SKM-1 treated with dmso at 0.1 percent for 144 hours (cell line): ENCODE data around the gene SIRPA.

Source experiments
- DNase-seq: peaks from one replicate; lab custom pipeline; 2025; ENCODE audit not compliant: unreplicated experiment; lab: John Stamatoyannopoulos, UW

Gene SIRPA

DNA sequence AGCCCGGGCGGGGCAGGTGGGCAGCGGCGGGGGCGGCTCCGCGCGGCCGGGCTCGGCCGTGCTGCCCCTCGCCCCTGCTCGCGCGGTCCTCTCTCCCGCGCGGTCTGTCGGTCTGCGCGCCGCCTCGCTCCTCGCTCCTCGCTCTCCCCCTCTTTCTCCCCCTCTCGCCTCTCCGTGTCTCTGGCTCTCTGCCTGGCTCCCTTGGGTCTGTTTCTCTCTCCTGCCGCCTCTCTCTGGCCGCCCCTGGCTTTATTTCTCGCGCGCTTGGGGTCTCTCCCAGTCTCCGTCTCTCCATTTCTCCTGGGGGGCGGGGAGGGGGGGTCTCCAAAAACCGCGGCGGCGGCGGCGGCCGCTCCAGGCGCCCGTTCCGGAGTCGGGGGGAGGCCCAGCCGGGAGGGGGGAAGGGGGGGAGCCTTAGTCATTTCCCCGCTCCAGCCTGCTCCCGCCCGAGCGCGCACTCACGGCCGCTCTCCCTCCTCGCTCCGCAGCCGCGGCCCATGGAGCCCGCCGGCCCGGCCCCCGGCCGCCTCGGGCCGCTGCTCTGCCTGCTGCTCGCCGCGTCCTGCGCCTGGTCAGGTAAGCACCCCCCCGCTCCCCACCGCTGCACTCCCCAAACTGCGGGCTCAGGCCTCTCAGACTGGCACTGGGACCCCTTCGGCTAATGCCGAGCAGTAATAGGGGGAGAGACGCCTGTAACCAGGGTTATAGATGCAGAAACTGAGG lies at the start of gene SIRPA:
TSS of gene SIRPA (plus strand) at position 457 of the 723 bp plus-strand sequence. CDS start at position 498, 41 bp downstream.
- no peak for DNase-seq

- DNase-seq: no peak
Observed at GRCh38 chr20:1845701-1846100, 49.5 kb upstream of the SIRPA start.

DNA sequence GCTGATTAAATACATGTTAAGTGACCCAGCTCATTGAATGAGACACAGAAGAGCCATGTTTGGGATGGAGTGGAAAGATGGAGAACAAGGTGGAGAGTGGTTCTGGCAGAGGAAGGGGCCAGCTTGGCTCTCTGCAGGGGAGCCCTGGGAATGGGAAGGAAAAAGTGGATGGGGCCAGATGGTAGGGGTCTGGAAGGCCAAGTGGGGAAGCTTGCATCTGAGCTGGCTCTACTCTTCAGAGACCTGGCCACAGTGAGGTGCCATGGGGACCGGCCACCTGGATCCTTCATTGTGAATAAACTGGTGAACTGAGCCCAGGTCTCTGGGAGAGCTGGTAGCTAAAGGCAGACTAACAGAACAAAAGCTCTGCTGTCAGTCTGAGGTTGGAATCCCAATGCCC lies 48.9 kb upstream of the SIRPA start:
- DNase-seq: no peak

DNA sequence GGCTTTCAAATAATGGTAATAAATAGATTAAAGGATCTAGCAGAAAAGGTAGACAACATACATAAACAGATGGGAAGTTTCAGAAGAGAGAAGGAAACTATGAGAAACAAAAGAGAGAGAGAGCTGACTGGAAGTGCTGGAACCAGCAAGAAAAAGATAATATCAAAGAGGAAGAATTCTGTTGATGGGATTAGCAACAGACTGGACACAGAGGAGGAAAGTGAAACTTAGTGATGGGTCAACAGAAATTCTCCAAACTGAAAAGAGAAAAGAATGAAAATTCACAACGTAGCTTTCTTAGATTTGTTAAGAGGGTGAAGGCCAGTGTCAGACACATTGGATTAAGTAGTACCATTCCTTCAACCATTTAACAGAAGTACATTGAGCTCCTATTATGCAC lies 48.3 kb upstream of the SIRPA start:
- no peak for DNase-seq

DNA sequence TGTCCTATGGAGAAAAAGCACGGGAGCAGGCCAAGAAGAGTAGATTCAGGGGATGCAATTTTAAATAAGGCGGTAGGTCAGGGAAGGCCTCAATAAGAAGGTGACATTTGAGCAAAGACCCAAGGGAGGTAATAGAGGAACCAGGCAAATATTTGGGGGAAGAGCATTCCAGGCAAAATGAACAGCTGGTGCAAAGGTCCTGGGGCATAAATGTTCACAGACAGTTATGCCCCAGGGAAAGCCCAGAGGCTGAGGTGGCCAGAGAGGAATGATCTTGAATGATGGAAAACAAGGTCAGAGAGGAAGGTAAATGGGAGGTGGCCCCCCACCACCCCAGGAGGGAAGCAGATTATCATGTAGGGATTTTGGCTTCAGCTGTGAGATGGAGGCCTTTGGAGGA lies 47.4 kb upstream of the SIRPA start:
- no peak for DNase-seq

DNA sequence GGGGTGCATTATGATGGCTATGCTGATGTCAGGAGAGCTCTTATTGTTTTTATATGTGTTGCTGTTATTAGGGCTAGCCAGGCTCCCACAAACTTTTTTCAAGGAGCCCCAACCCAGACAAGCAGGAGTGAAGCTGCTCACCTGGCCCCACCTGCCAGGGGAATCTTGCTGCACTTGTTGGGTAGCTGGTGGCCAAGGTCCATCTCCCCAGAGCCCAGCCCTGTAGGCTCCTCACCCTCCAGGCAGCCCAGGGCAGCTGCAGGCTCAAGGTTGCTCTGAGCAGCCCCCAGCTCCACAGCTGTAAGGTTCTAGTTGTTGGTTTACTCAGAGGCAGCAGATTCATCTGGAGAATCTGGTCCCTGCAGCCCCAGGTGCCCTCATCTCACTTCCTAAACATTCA lies 46.8 kb upstream of the SIRPA start:
- no peak for DNase-seq

- DNase-seq: no peak
Observed at GRCh38 chr20:1851396-1851795, 43.8 kb upstream of the SIRPA start.

DNA sequence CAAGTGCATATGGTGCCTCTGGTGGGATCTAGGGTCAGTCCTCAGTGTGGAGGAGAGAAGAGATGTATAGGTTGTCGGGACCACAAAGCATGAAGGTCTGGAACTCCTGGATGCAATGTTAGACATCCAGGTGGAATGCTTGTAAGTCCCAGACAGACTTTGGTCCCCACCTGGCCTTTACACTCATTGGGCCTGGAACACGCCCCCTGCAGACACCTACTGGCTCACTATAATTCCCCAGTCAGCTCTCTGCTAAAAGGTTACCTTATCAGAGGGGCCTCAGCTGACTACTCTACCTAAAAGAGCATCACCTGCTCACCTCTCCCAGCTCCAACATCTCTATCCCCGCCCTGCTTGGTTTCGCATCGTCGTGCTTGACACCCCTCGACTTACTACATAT lies 41.7 kb upstream of the SIRPA start:
- no peak for DNase-seq

DNA sequence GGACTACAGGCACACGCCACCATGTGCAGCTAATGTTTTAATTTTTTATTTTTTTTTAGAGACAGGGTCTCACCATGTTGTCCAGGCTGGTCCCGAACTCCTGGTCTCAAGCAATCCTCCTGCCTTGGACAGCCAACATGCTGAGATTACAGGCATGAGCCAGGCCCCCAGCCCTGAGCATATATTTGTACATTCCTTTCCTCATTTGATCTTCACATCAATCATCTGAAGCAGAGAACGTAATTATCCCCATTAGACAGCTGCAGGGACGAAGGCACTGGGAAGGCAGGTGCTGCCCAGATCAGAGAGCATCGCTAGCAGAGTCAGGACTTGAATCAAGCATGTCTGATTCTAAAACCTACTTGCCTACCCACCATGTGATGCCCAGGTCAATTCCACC lies 41.0 kb upstream of the SIRPA start:
- DNase-seq: no peak

DNA sequence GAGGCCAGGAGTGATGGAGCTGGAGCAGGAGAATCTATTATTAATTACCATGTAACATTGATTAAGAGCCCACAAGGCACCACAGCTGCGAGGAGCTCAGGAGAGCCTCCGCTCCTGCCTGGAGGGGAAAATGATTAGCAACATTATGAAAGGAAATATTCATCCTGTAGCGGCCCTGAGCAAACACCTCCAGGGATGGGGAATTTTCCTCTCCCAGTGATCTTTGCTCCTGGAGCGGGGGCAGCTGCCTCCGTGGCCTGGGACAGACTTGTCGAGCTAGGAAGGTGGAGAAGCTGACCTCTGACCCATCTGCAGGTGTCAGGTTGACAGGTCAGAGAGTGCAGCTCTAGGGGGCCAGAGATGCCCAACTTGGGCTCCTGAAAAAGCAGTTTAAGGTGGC lies 40.1 kb upstream of the SIRPA start:
- no peak for DNase-seq

DNA sequence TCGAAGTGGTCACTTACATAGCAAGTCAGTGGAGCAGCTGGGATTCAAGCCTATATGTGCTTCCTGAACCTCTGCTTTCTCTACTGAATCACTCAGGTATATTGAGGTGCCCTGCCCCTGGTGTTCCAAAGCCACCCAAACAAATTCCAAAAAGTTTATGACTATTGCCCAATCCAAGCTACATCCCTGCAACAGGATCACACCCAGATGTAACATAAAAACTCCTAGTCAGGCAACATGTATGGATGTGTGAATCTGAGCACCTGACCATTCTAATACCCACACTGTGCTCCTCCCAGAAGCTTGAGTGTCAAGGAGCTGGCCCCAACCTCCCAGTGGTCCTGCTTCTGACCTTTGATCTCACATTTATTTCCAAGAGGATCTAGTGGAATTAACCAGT lies 39.5 kb upstream of the SIRPA start:
- no peak for DNase-seq

DNA sequence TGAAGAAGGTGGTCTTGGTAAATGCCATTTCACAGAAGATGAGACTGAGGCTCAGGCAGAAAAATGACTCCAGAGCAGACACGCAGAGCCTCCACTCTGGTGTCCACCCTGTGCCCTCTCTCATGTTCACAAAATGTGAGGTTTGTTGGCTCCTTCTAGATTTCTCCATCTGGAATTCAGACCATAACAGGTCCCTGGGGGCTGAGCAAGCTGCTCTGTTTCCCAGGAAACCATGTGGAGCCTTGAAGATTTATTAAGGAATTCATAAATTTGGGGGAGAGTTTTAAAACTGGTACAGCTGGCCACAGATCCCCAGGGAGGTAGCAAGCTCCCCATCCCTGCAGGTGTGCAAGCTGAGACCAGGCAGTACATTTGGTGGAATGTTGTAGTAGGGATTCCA lies 38.8 kb upstream of the SIRPA start:
- DNase-seq: no peak

DNA sequence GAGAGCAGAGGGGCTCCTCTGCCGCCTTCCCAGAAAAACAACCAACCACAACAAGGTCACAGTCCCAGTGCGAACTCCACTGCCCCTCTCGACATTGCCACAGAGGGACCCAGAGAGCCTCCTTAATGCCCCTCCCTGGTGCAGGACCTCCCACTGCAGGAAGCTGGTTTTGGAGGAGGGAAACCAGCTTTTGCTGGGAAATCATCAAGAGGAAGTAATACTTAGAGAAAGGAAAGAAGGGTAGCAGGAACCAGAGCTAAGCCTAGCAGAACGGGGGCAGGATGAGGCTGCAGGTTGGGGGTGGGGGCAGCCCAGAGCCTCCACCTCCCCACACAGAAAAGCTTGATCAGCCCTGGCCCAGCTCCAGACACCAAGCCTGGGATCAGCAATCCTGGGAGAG lies 37.7 kb upstream of the SIRPA start:
- DNase-seq: peak; percentile 26

DNA sequence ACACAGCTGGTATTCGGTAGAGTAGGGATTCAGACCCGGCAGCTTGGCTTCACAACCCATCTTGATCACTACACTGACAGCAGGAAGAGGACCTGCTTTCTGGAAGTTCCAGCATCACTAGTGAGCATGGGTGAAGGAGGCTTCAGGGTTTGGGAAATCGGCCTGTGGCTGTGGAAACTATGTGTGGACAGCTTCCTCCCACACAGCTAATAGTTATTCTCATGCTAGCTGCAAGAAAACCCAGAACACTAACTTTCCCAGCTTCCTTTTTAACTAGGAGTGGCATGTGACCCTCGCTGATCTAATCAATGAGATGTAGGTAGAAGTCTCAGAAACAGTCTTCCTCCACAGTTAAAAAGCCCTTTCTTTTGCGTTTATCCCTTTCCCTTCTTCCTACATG lies 36.3 kb upstream of the SIRPA start:
- DNase-seq: no peak

GRCh38 chr20:1860446-1860845 lies 34.8 kb upstream of the SIRPA start:
- DNase-seq: no peak

GRCh38 chr20:1861347-1861976 lies 33.7 kb upstream of the SIRPA start:
- no peak for DNase-seq

- no peak for DNase-seq
Observed at GRCh38 chr20:1861996-1862662, 33.1 kb upstream of the SIRPA start.

GRCh38 chr20:1862663-1863053 lies 32.5 kb upstream of the SIRPA start:
- DNase-seq: no peak

GRCh38 chr20:1863296-1863695 lies 31.9 kb upstream of the SIRPA start:
- no peak for DNase-seq

DNA sequence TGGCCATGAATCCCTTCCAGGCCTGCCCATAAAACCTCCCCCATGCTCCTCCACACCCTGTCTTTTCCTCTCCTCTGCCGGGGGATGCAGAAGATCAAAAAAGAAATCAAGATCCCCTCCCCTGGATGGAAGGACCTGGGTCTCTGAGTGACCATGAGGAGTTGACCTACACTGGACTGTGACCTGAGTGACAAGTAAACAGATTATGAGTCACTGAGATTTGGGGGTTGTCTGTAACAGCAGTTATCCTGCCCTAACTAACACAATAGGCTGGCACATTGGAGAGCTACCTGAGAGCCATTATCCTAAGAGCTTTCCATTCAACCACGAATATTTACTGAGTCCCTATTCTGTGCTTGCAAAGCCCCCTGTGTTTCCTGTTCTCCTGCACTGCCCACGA lies 28.4 kb upstream of the SIRPA start:
- DNase-seq: no peak

DNA sequence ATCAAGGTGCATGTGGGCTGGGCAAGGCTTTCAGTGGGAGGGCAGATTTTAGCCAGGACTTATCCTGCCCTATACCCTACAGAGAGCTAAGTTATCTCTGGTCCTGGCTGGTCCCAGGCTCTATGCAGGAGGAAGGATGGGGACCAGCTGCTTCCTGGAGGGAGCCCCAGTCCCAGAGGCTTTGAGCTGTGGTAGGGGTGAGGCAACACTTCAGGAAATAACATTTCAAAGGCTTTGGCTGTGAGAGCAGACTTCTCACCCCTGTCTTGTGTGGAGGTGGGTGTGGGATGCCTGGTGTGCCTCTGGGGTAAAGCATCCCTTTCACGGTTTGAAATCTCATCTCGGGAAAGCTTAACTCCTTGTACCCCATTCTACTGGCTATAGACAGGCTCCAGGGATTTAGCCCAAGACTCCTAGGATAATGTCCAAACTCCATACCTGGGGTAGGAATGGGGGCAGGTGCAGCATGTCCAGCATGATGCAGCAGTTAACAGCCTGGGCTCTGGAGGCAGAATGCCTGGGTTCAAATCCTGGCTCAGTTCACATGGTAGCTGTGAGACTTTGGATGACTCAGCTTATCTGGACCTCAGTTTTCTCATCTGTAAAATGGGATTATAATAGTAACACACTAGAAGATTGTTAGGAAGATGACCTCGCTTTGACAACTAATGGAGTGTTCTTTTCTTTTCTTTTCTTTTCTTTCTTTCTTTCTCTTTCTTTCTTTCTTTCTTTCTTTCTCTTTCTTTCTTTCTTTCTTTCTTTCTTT lies 27.5 kb upstream of the SIRPA start:
- DNase-seq: no peak

- no peak for DNase-seq
Observed at GRCh38 chr20:1868856-1869255, 26.4 kb upstream of the SIRPA start.
